GM13976 (cell line): Measurements from ENCODE around the gene MCCC1.
"Not testable (repeated sequence)": the region's sequence is repeated elsewhere in the genome, so short reads cannot be mapped to it uniquely, and the experiment has no call there.

Experiments used
- DNase-seq: peaks from one replicate; pipeline ENCODE4 v3.0.0; 2012; ENCODE audit warnings: low spot score
- in situ Hi-C: fragments of 300-500 bp; cut with MboI; formaldehyde crosslinking; loops from one replicate; pipeline ENCODE4 v1.12.0; 2022; ENCODE audit warnings: low sequenced_read_pairs, mixed read lengths, inconsistent platforms; ENCODE audit not compliant: unreplicated experiment
- TF ChIP-seq, protein P1 (sequence below): IDR thresholded peaks from 2 replicates; pipeline ENCODE4 v1.5.1; 2012; ENCODE audit warnings: borderline replicate concordance, mild to moderate bottlenecking; ENCODE audit not compliant: insufficient read depth; ENCODE audit errors: extremely low read depth, missing control alignments, control extremely low read depth

Gene MCCC1

DNA sequence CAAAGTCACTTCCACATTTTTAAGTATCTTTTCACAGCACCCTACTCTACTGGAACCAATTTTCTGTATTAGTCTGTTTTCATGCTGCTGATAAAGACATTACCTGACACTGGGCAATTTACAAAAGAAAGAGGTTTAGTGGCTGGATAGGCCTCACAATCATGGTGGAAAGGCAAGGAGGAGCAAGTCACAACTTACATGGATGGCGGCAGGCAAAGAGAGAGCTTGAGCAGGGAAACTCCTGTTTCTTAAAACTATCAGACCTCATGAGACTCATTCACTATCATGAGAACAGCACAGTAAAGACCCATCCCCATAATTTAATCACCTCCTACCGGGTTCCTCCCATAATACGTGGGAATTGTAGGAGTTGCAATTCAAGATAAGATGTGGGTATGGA is 18.7 kb downstream of the MCCC1 start:
- TF ChIP-seq, protein P1, sequence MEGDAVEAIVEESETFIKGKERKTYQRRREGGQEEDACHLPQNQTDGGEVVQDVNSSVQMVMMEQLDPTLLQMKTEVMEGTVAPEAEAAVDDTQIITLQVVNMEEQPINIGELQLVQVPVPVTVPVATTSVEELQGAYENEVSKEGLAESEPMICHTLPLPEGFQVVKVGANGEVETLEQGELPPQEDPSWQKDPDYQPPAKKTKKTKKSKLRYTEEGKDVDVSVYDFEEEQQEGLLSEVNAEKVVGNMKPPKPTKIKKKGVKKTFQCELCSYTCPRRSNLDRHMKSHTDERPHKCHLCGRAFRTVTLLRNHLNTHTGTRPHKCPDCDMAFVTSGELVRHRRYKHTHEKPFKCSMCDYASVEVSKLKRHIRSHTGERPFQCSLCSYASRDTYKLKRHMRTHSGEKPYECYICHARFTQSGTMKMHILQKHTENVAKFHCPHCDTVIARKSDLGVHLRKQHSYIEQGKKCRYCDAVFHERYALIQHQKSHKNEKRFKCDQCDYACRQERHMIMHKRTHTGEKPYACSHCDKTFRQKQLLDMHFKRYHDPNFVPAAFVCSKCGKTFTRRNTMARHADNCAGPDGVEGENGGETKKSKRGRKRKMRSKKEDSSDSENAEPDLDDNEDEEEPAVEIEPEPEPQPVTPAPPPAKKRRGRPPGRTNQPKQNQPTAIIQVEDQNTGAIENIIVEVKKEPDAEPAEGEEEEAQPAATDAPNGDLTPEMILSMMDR = no peak
- in situ Hi-C loops = no loop called here
- DNase-seq = no peak

DNA sequence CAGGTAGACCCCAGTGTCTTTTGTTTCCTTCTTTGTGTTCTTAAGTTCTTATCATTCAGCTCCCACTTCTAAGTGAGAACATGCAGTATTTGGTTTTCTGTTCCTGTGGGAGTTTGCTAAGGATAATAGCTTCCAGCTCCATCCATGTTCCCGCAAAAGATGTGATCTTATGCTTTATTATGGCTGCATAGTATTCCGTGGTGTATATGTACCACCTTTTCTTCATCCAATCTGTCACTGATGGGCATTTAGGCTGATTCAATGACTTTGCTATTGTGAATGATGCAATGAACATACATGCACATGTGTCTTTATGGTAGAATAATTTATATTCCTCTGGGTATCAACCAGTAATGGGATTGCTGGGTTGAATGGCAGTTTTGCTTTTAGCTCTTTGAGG is 24.4 kb downstream of the MCCC1 start:
- no peak for DNase-seq
- in situ Hi-C loops = no loop called here
- TF ChIP-seq, protein P1 = no peak

DNA sequence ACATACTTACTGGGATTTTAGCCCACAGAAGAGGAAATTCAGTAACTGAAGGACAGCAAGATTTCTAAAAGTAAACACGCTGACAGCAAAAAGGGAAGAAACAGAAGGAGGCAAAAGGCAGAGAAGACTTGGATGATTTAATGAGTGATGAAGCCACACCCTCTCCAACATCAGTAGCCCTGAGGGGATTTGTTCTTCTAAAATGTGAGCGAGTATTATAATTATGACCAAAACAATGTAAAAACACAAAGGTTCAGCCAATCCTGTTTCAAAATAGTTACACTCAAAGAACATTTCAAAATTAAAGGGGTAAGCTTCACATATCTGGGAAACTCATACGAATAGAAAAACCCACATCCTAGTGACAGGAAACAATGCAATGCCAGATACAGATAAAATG is 25.0 kb downstream of the MCCC1 start:
- in situ Hi-C loops = no loop called here
- TF ChIP-seq, protein P1 = no peak
- no peak for DNase-seq

DNA sequence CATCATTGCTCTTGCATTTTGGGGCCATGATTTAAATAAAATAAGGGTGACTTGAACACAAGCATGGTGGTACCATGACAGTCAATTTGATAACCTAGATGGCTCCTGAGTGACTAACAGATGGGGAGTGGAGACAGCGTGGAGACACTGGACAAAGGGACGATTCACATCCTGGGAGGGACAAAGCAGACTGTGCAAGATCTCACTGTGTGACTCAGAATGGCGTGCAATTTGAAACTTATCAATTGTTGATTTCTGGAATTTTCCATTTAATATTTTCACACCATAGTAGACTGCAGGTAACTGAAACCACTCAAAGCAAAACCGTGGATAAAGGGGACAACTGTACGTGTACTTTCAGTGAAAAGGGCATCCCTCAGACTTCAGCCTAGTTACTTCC is 25.5 kb downstream of the MCCC1 start:
- in situ Hi-C loops = no loop called here

DNA sequence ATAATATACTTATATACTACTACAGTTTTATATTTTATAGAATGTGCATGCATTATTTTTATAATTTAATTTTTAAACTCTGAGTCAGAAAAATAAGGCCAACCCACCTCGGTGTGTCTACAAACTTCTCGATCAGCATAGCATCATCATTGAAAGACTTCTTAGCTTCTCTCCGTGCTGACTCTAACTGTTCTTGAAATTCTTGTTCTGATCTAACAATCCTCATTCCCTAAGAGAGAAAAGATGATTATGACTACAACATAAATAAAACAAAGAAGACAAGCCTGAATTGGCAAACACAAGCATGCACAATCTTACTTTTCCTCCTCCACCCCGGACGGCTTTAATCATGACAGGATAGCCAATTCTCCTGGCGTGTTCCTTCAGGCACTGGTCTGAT is 28.4 kb downstream of the MCCC1 start:
- in situ Hi-C loops = no loop called here
- no peak for DNase-seq
- TF ChIP-seq, protein P1 = no peak

More for the DNA sequence above, 25.5 kb downstream of the MCCC1 start:
- TF ChIP-seq, protein P1 = no peak
- DNase-seq = no peak

DNA sequence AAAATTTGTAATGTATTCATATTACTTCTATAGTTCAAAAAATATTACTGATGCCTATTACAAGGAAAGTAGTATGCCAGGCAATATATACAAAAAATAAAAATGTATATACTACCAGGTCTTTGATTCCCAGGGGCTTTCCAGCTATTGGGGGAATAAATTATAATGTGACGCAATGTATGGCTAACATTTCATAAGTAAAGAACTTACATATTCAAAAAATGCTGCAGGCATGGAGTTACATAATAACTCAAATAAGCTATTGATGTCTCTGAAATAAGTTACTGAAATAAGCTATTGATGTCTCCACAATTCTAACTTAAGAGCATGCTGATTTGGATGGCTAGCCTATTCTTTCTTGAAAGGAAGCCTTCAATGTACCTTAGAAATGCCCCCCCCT is 30.2 kb downstream of the MCCC1 start:
- in situ Hi-C loops = no loop called here
- no peak for DNase-seq
- TF ChIP-seq, protein P1 = no peak

DNA sequence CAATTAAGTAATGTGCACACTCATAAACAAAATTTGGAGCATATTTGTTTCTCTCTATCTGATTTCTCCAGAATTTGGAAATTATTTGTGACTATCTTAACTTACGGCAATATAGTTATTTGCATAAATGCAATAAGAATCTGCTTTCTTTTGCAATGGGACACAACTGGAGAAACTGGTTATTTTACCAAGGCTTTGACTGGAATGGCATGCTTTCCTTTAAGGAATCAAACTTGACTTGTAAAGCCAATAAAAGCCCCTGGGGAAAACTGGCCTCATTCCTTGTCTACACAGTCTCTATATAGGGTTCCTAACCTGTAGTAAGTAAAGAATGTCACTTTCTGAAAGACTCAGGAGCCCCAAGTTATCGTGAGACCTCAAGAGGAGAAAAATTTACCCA is 32.4 kb downstream of the MCCC1 start:
- DNase-seq, in situ Hi-C loops: not testable (repeated sequence)
